Stimulated activated CD4-positive, alpha-beta T cell treated with anti-CD3 and anti-CD28 coated beads, Interleukin-4, amount 100 ng/mL, for 4 hours (primary cell): ENCODE data around the gene OSBPL9.
"Not testable (repeated sequence)": the region's sequence is repeated elsewhere in the genome, so short reads cannot be mapped to it uniquely, and the experiment has no call there.

Source experiments
- DNase-seq, 2 experiments: peaks; one replicate each; pipeline ENCODE4 v3.0.0-alpha.2; 2020

Gene OSBPL9

GRCh38 chr1:51715369-51715768 lies 98.5 kb downstream of the OSBPL9 start:
- DNase-seq = no peak

GRCh38 chr1:51716746-51717145 lies 99.9 kb downstream of the OSBPL9 start:
- DNase-seq = no peak

- DNase-seq = no peak
Measured at GRCh38 chr1:51717842-51718241, 101.0 kb downstream of the OSBPL9 start.

GRCh38 chr1:51719146-51719545 lies 102.3 kb downstream of the OSBPL9 start:
- DNase-seq = no peak

- no peak for DNase-seq
Measured at GRCh38 chr1:51724797-51725196, 107.9 kb downstream of the OSBPL9 start.

- DNase-seq = no peak
Measured at GRCh38 chr1:51726051-51726450, 109.2 kb downstream of the OSBPL9 start.

- DNase-seq = no peak
Measured at GRCh38 chr1:51726544-51727225, 109.8 kb downstream of the OSBPL9 start.

GRCh38 chr1:51727366-51727765 lies 110.5 kb downstream of the OSBPL9 start:
- DNase-seq = no peak

GRCh38 chr1:51728611-51729155 lies 111.8 kb downstream of the OSBPL9 start:
- DNase-seq = no peak

- peak; percentile 91 for DNase-seq
Measured at GRCh38 chr1:51729156-51729823, 112.4 kb downstream of the OSBPL9 start.

- DNase-seq = no peak
Measured at GRCh38 chr1:51729824-51730301, 113.0 kb downstream of the OSBPL9 start.

- no peak for DNase-seq
Measured at GRCh38 chr1:51731998-51732397, 115.1 kb downstream of the OSBPL9 start.

GRCh38 chr1:51732701-51733425 lies 116.0 kb downstream of the OSBPL9 start:
- DNase-seq = no peak

GRCh38 chr1:51733426-51733774 lies 116.5 kb downstream of the OSBPL9 start:
- DNase-seq = not testable (repeated sequence)

- DNase-seq = no peak
Measured at GRCh38 chr1:51733793-51734522, 117.1 kb downstream of the OSBPL9 start.

- DNase-seq = no peak
Measured at GRCh38 chr1:51734896-51735745, 118.2 kb downstream of the OSBPL9 start.

GRCh38 chr1:51735746-51736254 lies 118.9 kb downstream of the OSBPL9 start:
- DNase-seq = no peak

GRCh38 chr1:51736702-51737101 lies 119.8 kb downstream of the OSBPL9 start:
- no peak for DNase-seq

- DNase-seq = no peak
Measured at GRCh38 chr1:51738681-51739080, 121.8 kb downstream of the OSBPL9 start.

GRCh38 chr1:51740652-51741051 lies 123.8 kb downstream of the OSBPL9 start:
- DNase-seq = no peak

GRCh38 chr1:51741121-51741681 lies 124.3 kb downstream of the OSBPL9 start:
- DNase-seq = no peak
